Measurements from ENCODE around the gene PPP1R10. TPM values are rescaled to one million over a fixed set of nuclear protein-coding genes. Genes with fewer than 3 reads are reported as not detected.

PPP1R10 gene
- total RNA-seq, 2 experiments from 2014 or later, result 92.2 to 95.3 TPM

DNA sequence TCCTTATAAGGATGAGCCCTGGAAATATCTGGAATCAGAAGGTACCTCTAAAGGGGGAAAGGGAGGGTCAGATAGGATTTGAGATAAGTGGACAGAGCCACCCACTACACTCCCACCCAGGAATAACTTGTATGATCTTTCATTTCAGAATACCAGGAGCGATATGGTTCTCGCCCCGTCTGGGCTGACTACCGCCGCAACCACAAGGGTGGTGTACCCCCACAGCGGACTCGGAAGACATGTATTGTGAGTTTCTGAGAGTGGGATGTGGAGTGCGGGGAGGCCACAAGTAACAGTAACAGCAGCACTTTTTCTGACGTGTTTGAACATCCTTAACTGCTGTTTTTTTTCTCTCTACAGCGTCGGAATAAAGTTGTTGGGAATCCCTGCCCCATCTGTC lies 2.5 kb upstream of the PPP1R10 start:
- peaks cover 5% of the 10 kb centered on the region for H3K27me3 Mint-ChIP-seq
- peaks cover 69% of the 10 kb centered on the region for H3K36me3 Mint-ChIP-seq (ENCODE audit: low read depth)

GRCh38 chr6:30618270-30618797 lies 1.3 kb upstream of the PPP1R10 start:
- H3K27ac Mint-ChIP-seq, result peak overlapping the region; percentile 99
- H3K4me1 Mint-ChIP-seq (ENCODE audit: low read depth), result peaks cover 20% of the 10 kb centered on the region
- peaks cover 45% of the 10 kb centered on the region for H3K36me3 ChIP-seq (ENCODE audit: insufficient read depth, low read length)
- H3K27me3 Mint-ChIP-seq, result peaks cover 5% of the 10 kb centered on the region
- H3K4me3 ChIP-seq (ENCODE audit: low read length), result peak overlapping the region; percentile 65
- no peak for ATAC-seq (ENCODE audit: poor library complexity)
- H3K4me1 ChIP-seq (ENCODE audit: insufficient read depth, low read length), result peaks cover 29% of the 10 kb centered on the region
- H3K27me3 ChIP-seq (ENCODE audit: control insufficient read depth in 1 of 2, insufficient read depth in 2 of 2, low read length in 2 of 2), result no peaks in the 10 kb centered on the region
- no peaks in the 10 kb centered on the region for H3K9me3 ChIP-seq (ENCODE audit: control insufficient read depth in 1 of 2, insufficient read depth in 1 of 2, low read length in 2 of 2)
- peaks cover 70% of the 10 kb centered on the region for H3K36me3 Mint-ChIP-seq (ENCODE audit: low read depth)
- peak overlapping the region; percentile 100 for H3K4me3 Mint-ChIP-seq
- DNase-seq, result no peak
- intact Hi-C loops (cut with DNase I, micrococcal nuclease), result loop anchor here (1.0 to 5.0 kb wide), 3 partner anchors 8 to 54 kb away; partner anchors contain the start of genes ABCF1 (in 1 of the 2), ATAT1 (in 1 of the 2) and DHX16 (in 1 of the 2)
- POLR2A ChIA-PET, result interaction anchor here (0.7 to 2.4 kb wide), 35 partner anchors 8 to 1177 kb away, joined by 3 to 31 read pairs (median 6); partner anchors contain the start of genes ABCF1, ATAT1, BAG6 and C6orf136
- no peaks in the 10 kb centered on the region for H3K9me3 Mint-ChIP-seq
- TF ChIP-seq CTCF (IDR thresholded peaks at IDR 0.05), result no peak
- peak overlapping the region; percentile 94 to 98 for H3K27ac ChIP-seq (ENCODE audit: low read depth in 1 of 2, low read length in 2 of 2)
- CTCF ChIA-PET, result interaction anchor here (0.7 to 2.2 kb wide), 11 partner anchors 8 to 763 kb away, joined by 3 to 12 read pairs (median 5); partner anchors contain the start of genes ATAT1 and DHX16

More for the DNA sequence above, 2.5 kb upstream of the PPP1R10 start:
- Histone ChIP-seq H3K4me1 (ENCODE audit: insufficient read depth, low read length) (peaks cover 17% of the 10 kb centered on the region), H3K4me3 (ENCODE audit: low read length) (no peak overlapping the region), H3K36me3 (ENCODE audit: insufficient read depth, low read length) (peaks cover 56% of the 10 kb centered on the region), H3K27ac (ENCODE audit: low read depth in 1 of 2, low read length in 2 of 2) (no peak overlapping the region), H3K27me3 (ENCODE audit: control insufficient read depth in 1 of 2, insufficient read depth in 2 of 2, low read length in 2 of 2) (no peaks in the 10 kb centered on the region), H3K9me3 (ENCODE audit: control insufficient read depth in 1 of 2, insufficient read depth in 1 of 2, low read length in 2 of 2) (no peaks in the 10 kb centered on the region)
- Mint-ChIP-seq H3K4me1 (ENCODE audit: low read depth) (peaks cover 10% of the 10 kb centered on the region), H3K4me3 (no peak overlapping the region), H3K27ac (peak overlapping the region; percentile 99), H3K9me3 (no peaks in the 10 kb centered on the region)
- ATAC-seq (ENCODE audit: poor library complexity), result no peak
- DNase-seq, result no peak
- CTCF ChIA-PET, result interaction anchor here (0.7 kb wide), 1 partner anchor 179 kb away, joined by 3 read pairs; no protein-coding TSS in a partner anchor
- POLR2A ChIA-PET, result interaction anchor here (1.2 kb wide), 1 partner anchor 65 kb away, joined by 3 read pairs; no protein-coding TSS in a partner anchor
- intact Hi-C loops (cut with DNase I, micrococcal nuclease), result loop anchor here in 1 of 2 experiments (5.0 kb wide), 1 partner anchor 53 kb away; the partner anchor contains the start of gene DHX16
- no peak for TF ChIP-seq CTCF (IDR thresholded peaks at IDR 0.05)

DNA sequence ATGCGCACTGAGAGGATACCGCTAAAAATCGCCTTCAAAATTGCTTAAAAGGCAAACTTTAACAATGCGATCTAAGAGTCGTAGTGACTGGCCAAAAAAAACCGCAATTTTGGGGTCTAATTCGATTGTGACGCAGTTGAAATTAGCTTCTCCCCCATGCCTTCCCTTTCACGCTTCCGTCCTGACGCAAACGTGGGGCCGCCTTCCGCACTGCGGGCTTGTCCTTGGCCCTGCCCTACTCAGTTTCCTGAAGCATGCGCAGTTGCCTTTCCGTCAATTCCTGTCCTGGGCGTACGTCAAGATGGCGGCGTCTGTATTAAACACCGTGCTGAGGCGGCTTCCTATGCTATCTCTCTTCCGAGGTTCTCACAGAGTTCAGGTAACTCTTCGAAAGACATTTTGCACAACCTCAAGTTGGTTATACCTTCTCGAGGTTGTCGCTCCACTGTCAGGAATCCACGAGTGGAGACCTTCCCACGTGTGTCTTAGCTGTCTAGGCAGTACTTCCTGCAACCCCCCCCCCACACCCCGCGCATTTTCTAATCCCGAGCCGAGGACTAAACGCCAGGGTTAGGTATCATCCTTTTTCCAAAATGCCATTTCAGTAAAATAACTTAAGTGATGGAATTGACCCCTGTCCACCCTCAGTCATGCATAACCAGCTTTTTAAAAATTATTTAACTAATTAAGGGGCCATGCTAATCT lies 674 bp upstream of the PPP1R10 start, which contains the start of gene MRPS18B:
MRPS18B (plus strand) TSS at position 276 of the 705 bp plus-strand sequence; CDS start at position 302, 26 bp downstream.
- Histone ChIP-seq H3K27ac (ENCODE audit: low read depth in 1 of 2, low read length in 2 of 2) (peak within 1 kb of the TSS; percentile 94 to 98), H3K4me1 (ENCODE audit: insufficient read depth, low read length) (peaks cover 33% of the 10 kb centered on the region), H3K36me3 (ENCODE audit: insufficient read depth, low read length) (peaks cover 42% of the 10 kb centered on the region), H3K4me3 (ENCODE audit: low read length) (peak within 1 kb of the TSS; percentile 76), H3K27me3 (ENCODE audit: control insufficient read depth in 1 of 2, insufficient read depth in 2 of 2, low read length in 2 of 2) (no peaks in the 10 kb centered on the region), H3K9me3 (ENCODE audit: control insufficient read depth in 1 of 2, insufficient read depth in 1 of 2, low read length in 2 of 2) (no peaks in the 10 kb centered on the region)
- peak; percentile 93 to 100 (median 98) for DNase-seq
- Mint-ChIP-seq H3K27me3 (peaks cover 5% of the 10 kb centered on the region), H3K36me3 (ENCODE audit: low read depth) (peaks cover 68% of the 10 kb centered on the region), H3K9me3 (no peaks in the 10 kb centered on the region), H3K4me1 (ENCODE audit: low read depth) (peaks cover 26% of the 10 kb centered on the region), H3K4me3 (peak within 1 kb of the TSS; percentile 100), H3K27ac (peak within 1 kb of the TSS; percentile 99)
- peak; percentile 73 for ATAC-seq (ENCODE audit: poor library complexity)
- POLR2A ChIA-PET, result interaction anchor here (0.6 to 2.4 kb wide), 47 partner anchors 9 to 1178 kb away, joined by 3 to 31 read pairs (median 5); partner anchors contain the start of genes ABCF1, ATAT1, BAG6 and C6orf136
- CTCF ChIA-PET, result interaction anchor here (0.7 to 2.2 kb wide), 12 partner anchors 9 to 764 kb away, joined by 3 to 12 read pairs (median 4); partner anchors contain the start of genes ATAT1, DHX16 and MDC1
- intact Hi-C loops (cut with DNase I, micrococcal nuclease), result loop anchor here (1.0 to 5.0 kb wide), 6 partner anchors 9 to 129 kb away; partner anchors contain the start of genes ABCF1 (in 1 of the 2), ATAT1 (in 1 of the 2), DHX16 (in 1 of the 2) and HLA-E (in 1 of the 2)
- TF ChIP-seq CTCF (IDR thresholded peaks at IDR 0.05), result no peak

All from CD4-positive, alpha-beta T cell (primary cell).